ENCODE results near the gene RSAD2. TPM values are rescaled to one million over a fixed set of nuclear protein-coding genes. Genes with fewer than 3 reads are reported as not detected.

Gene RSAD2
- total RNA-seq, 2 experiments from 2014 or later, result 7.9 to 8.6 TPM

- Mint-ChIP-seq H3K27me3 (no peaks in the 10 kb centered on the region), H3K27ac (no peak overlapping the region), H3K4me3 (no peak overlapping the region), H3K36me3 (peaks cover 9% of the 10 kb centered on the region), H3K4me1 (ENCODE audit: low read depth) (peaks cover 60% of the 10 kb centered on the region), H3K9me3 (no peaks in the 10 kb centered on the region)
- intact Hi-C loops (cut with micrococcal nuclease), result loop anchor here (5.0 to 10.0 kb wide), 6 partner anchors 92 to 1755 kb away; no protein-coding TSS in a partner anchor
- DNase-seq, result no peak
- ChIA-PET POLR2A (interaction anchor here (0.6 kb wide), 1 partner anchor 12 kb away, joined by 3 read pairs; no protein-coding TSS in a partner anchor), CTCF (interaction anchor here (1.2 to 3.7 kb wide), 4 partner anchors 9 to 124 kb away, joined by 3 to 15 read pairs (median 7); no protein-coding TSS in a partner anchor)
Measured at GRCh38 chr2:6919901-6920742, 42.5 kb downstream of the RSAD2 start.

GRCh38 chr2:6920743-6921064 is 43.1 kb downstream of the RSAD2 start:
- Mint-ChIP-seq H3K4me3 (no peak overlapping the region), H3K4me1 (ENCODE audit: low read depth) (peaks cover 58% of the 10 kb centered on the region), H3K9me3 (no peaks in the 10 kb centered on the region), H3K27me3 (no peaks in the 10 kb centered on the region), H3K27ac (no peak overlapping the region), H3K36me3 (peaks cover 9% of the 10 kb centered on the region)
- no peak for DNase-seq
- ChIA-PET CTCF (interaction anchor here (1.2 kb wide), 1 partner anchor 13 kb away, joined by 3 read pairs; no protein-coding TSS in a partner anchor), POLR2A (interaction anchor here (0.6 kb wide), 1 partner anchor 12 kb away, joined by 3 read pairs; no protein-coding TSS in a partner anchor)
- intact Hi-C loops (cut with micrococcal nuclease), result no loop called here

- no peaks in the 10 kb centered on the region for H3K27me3 Mint-ChIP-seq
- intact Hi-C loops (cut with micrococcal nuclease), result no loop called here
- no peaks in the 10 kb centered on the region for H3K9me3 Mint-ChIP-seq
- H3K4me3 Mint-ChIP-seq, result no peak overlapping the region
- H3K27ac Mint-ChIP-seq, result no peak overlapping the region
- no peak for DNase-seq
- H3K36me3 Mint-ChIP-seq, result peaks cover 13% of the 10 kb centered on the region
- peaks cover 56% of the 10 kb centered on the region for H3K4me1 Mint-ChIP-seq (ENCODE audit: low read depth)
- ChIA-PET POLR2A (no interaction called here), CTCF (no interaction called here)
Measured at GRCh38 chr2:6921321-6921922, 43.8 kb downstream of the RSAD2 start.

- peaks cover 56% of the 10 kb centered on the region for H3K4me1 Mint-ChIP-seq (ENCODE audit: low read depth)
- H3K9me3 Mint-ChIP-seq, result peaks cover 5% of the 10 kb centered on the region
- peaks cover 19% of the 10 kb centered on the region for H3K36me3 Mint-ChIP-seq
- no peaks in the 10 kb centered on the region for H3K27me3 Mint-ChIP-seq
- intact Hi-C loops (cut with micrococcal nuclease), result no loop called here
- ChIA-PET POLR2A (no interaction called here), CTCF (no interaction called here)
- no peak for DNase-seq
- no peak overlapping the region for H3K27ac Mint-ChIP-seq
- H3K4me3 Mint-ChIP-seq, result no peak overlapping the region
Measured at GRCh38 chr2:6922201-6922656, 44.7 kb downstream of the RSAD2 start.

- POLR2A ChIA-PET, result no interaction called here
- peaks cover 10% of the 10 kb centered on the region for H3K9me3 Mint-ChIP-seq
- no peaks in the 10 kb centered on the region for H3K27me3 Mint-ChIP-seq
- peaks cover 59% of the 10 kb centered on the region for H3K4me1 Mint-ChIP-seq (ENCODE audit: low read depth)
- intact Hi-C loops (cut with micrococcal nuclease), result no loop called here
- no peak for DNase-seq
- H3K27ac Mint-ChIP-seq, result no peak overlapping the region
- no peak overlapping the region for H3K4me3 Mint-ChIP-seq
- CTCF ChIA-PET, result interaction anchor here (0.6 kb wide), 1 partner anchor 536 kb away, joined by 3 read pairs; no protein-coding TSS in a partner anchor
- H3K36me3 Mint-ChIP-seq, result peaks cover 25% of the 10 kb centered on the region
Measured at GRCh38 chr2:6923319-6923718, 45.7 kb downstream of the RSAD2 start.

GRCh38 chr2:6924101-6924923 is 46.7 kb downstream of the RSAD2 start:
- Mint-ChIP-seq H3K4me3 (no peak overlapping the region), H3K9me3 (peaks cover 14% of the 10 kb centered on the region), H3K36me3 (peaks cover 27% of the 10 kb centered on the region), H3K27ac (no peak overlapping the region), H3K4me1 (ENCODE audit: low read depth) (peaks cover 62% of the 10 kb centered on the region), H3K27me3 (no peaks in the 10 kb centered on the region)
- CTCF ChIA-PET, result no interaction called here
- POLR2A ChIA-PET, result no interaction called here
- intact Hi-C loops (cut with micrococcal nuclease), result no loop called here
- no peak for DNase-seq

GRCh38 chr2:6924924-6925409 is 47.4 kb downstream of the RSAD2 start:
- Mint-ChIP-seq H3K4me3 (no peak overlapping the region), H3K4me1 (ENCODE audit: low read depth) (peaks cover 64% of the 10 kb centered on the region), H3K27ac (no peak overlapping the region), H3K27me3 (no peaks in the 10 kb centered on the region), H3K36me3 (peaks cover 30% of the 10 kb centered on the region), H3K9me3 (peaks cover 14% of the 10 kb centered on the region)
- no peak for DNase-seq
- POLR2A ChIA-PET, result no interaction called here
- intact Hi-C loops (cut with micrococcal nuclease), result no loop called here
- CTCF ChIA-PET, result no interaction called here

GRCh38 chr2:6926071-6926732 is 48.6 kb downstream of the RSAD2 start:
- intact Hi-C loops (cut with micrococcal nuclease), result no loop called here
- POLR2A ChIA-PET, result no interaction called here
- H3K4me1 Mint-ChIP-seq (ENCODE audit: low read depth), result peaks cover 57% of the 10 kb centered on the region

GRCh38 chr2:6927186-6927585 is 49.6 kb downstream of the RSAD2 start:
- Mint-ChIP-seq H3K9me3 (peaks cover 22% of the 10 kb centered on the region), H3K36me3 (peaks cover 34% of the 10 kb centered on the region), H3K27me3 (no peaks in the 10 kb centered on the region), H3K4me1 (ENCODE audit: low read depth) (peaks cover 50% of the 10 kb centered on the region), H3K4me3 (no peak overlapping the region), H3K27ac (no peak overlapping the region)
- intact Hi-C loops (cut with micrococcal nuclease), result no loop called here
- DNase-seq, result no peak
- ChIA-PET POLR2A (no interaction called here), CTCF (no interaction called here)

More at GRCh38 chr2:6926071-6926732, 48.6 kb downstream of the RSAD2 start:
- no peak for DNase-seq
- CTCF ChIA-PET, result no interaction called here
- Mint-ChIP-seq H3K27me3 (no peaks in the 10 kb centered on the region), H3K4me3 (no peak overlapping the region), H3K36me3 (peaks cover 30% of the 10 kb centered on the region), H3K27ac (no peak overlapping the region), H3K9me3 (peaks cover 14% of the 10 kb centered on the region)

GRCh38 chr2:6927753-6928152 is 50.2 kb downstream of the RSAD2 start:
- peaks cover 34% of the 10 kb centered on the region for H3K36me3 Mint-ChIP-seq
- ChIA-PET CTCF (no interaction called here), POLR2A (no interaction called here)
- intact Hi-C loops (cut with micrococcal nuclease), result no loop called here
- H3K4me3 Mint-ChIP-seq, result no peak overlapping the region
- no peaks in the 10 kb centered on the region for H3K27me3 Mint-ChIP-seq
- no peak overlapping the region for H3K27ac Mint-ChIP-seq
- H3K9me3 Mint-ChIP-seq, result peaks cover 22% of the 10 kb centered on the region
- peaks cover 50% of the 10 kb centered on the region for H3K4me1 Mint-ChIP-seq (ENCODE audit: low read depth)
- no peak for DNase-seq

- H3K36me3 Mint-ChIP-seq, result peaks cover 34% of the 10 kb centered on the region
- POLR2A ChIA-PET, result interaction anchor here (1.1 kb wide), 1 partner anchor 10 kb away, joined by 6 read pairs; no protein-coding TSS in a partner anchor
- no peak for DNase-seq
- no peak overlapping the region for H3K27ac Mint-ChIP-seq
- H3K9me3 Mint-ChIP-seq, result peaks cover 22% of the 10 kb centered on the region
- H3K27me3 Mint-ChIP-seq, result no peaks in the 10 kb centered on the region
- H3K4me3 Mint-ChIP-seq, result no peak overlapping the region
- CTCF ChIA-PET, result interaction anchor here (1.1 to 2.7 kb wide), 3 partner anchors 9 to 116 kb away, joined by 5 to 14 read pairs (median 6); partner anchors contain the start of gene RNF144A
- intact Hi-C loops (cut with micrococcal nuclease), result no loop called here
- H3K4me1 Mint-ChIP-seq (ENCODE audit: low read depth), result peaks cover 48% of the 10 kb centered on the region
Measured at GRCh38 chr2:6928452-6928851, 50.9 kb downstream of the RSAD2 start.
